Activated naive CD4-positive, alpha-beta T cell treated with anti-CD3 and anti-CD28 coated beads, Interleukin-2, amount 50 U/mL, for 72 hours (primary cell): ENCODE data around the gene ST6GALNAC4. TPM values are rescaled to one million over a fixed set of nuclear protein-coding genes. Genes with fewer than 3 reads are reported as not detected.
A peak's percentile ranks its signal among the peaks of the same experiment; 100 is the strongest.

ENCODE experiments used
- ATAC-seq, 2 donors: fragments of 150-1000 bp; cut with Tn5 transposase; 2 replicates each; pipeline ENCODE4 v1.10.0; 2021; ENCODE audit warnings: mild to moderate bottlenecking in 2 of 2, moderate library complexity in 2 of 2
- DNase-seq, 2 donors: peaks; one replicate each; pipeline ENCODE4 v3.0.0; 2021 to 2022; ENCODE audit warnings: low spot score in 2 of 2
- H3K27ac Mint-ChIP-seq, 2 donors: one replicate each; pipeline ENCODE4 v1.8.0; 2022; ENCODE audit warnings: mild to moderate bottlenecking in 2 of 2, mixed read lengths in 2 of 2
- H3K36me3 Mint-ChIP-seq, 2 donors: one replicate each; pipeline ENCODE4 v1.8.0; 2022; ENCODE audit warnings: mixed read lengths in 2 of 2
- H3K9me3 Mint-ChIP-seq, 2 donors: one replicate each; pipeline ENCODE4 v1.8.0; 2022; ENCODE audit warnings: mixed read lengths in 2 of 2
- total RNA-seq, 2 donors: library from RNA; stranded (reverse); gene quantifications; one replicate each; pipeline ENCODE4 v1.2.3, GENCODE V29; 2022

The ST6GALNAC4 gene
- total RNA-seq, 2 donors from 2014 or later, result 24.5 to 43.2 TPM

DNA sequence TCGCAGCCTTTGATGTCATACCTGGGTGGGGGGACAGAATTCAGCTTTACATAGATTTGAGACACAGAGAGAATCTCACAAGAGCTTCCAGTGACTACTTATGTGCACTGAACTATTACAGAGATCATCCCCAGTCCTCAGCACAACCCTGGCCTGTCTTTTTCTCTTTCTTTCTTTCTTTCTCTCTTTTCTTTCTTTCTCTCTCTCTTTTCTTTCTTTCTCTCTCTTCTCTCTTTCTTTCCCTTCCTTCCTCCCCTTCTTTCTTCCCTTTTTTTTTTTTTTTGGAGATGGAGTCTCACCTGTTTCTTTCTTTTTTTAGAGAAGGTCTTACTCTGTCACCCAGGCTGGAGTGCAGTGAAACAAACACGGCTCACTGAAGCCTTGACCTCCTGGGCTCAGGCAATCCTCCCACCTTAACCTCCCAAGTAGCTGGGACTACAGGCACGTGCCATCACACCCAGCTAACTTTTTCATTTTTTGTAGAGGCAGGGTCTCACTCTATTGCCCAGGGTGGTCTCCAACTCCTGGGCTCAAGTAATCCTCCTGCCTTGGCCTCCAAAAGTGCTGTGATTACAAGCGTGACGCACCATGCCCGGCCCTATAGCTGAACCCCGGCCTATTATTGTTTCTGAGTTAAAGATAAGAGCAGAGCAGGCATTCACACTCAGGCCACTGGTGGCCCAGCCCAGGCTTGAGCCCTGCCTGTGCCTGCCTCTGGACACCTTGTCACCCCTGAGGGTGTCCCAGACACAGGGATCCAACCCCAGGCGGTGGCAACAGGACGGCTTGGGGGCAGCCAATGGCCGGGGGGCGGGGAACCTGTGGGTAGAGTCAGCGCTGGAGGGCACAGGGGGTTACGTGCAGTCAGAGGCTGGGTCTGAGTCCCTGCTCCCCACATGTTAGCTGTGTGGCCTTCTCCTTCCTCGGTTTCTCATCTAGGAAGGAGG lies 9.4 kb upstream of the ST6GALNAC4 start:
- H3K27ac Mint-ChIP-seq, result peak overlapping the region in 1 of 2 donors; percentile 36
- ATAC-seq, result no peak

DNA sequence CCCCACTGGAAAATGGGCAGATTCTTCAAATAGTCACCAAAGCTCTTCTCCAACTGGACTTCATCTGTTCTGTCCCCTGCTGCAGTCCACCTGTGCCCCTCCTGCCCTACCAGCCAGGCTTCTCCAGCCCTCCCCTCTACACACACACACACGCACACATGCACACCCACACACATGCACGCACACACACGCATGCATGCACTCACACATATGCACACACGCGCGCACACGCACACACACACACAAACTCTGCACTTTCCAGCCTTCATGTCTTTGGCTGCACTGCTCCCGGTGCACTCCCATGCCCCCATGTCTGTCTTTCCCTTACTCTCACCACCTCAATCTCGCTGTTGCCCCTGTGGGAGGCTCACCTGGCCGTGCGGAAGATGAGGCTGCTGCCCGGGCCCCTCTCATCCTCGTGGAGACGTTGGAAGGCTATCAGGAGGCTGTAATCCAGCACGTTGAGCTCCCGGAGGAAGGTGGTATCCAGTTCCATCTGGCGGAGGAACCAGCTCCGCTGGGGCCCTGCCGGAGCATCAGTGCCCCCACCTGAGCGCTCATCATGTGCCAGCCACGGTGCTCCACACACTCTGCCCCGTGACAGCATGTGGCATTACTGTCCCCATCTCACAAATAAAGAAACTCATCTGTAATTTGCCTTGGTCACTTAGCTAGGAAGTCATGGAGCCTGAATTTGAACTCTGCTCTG lies 8.0 kb upstream of the ST6GALNAC4 start:
- no peak for ATAC-seq
- no peak for DNase-seq
- H3K36me3 Mint-ChIP-seq, result no peaks in the 10 kb centered on the region
- H3K27ac Mint-ChIP-seq, result no peak overlapping the region
- H3K9me3 Mint-ChIP-seq, result no peaks in the 10 kb centered on the region

More for the DNA sequence above, 9.4 kb upstream of the ST6GALNAC4 start:
- no peaks in the 10 kb centered on the region for H3K9me3 Mint-ChIP-seq
- DNase-seq, result no peak
- H3K36me3 Mint-ChIP-seq, result no peaks in the 10 kb centered on the region

DNA sequence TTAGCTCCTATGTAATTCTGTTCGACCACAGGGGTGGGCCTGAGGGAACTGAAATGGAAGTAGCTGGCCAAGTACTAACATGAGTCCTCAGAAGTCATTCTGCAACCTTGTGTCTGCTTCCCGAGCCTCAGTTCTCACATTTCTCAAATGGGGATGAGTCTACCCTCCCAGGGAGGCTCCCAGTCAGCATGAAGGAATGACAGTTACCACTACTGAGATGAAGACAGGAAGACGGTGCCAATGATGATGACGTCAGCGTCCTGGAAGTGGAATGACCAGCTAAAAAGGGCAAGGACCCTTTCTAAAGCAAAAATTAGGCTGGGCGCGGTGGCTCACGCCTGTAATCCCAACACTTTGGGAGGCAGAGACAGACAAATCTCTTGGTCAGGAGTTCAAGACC lies 6.9 kb upstream of the ST6GALNAC4 start:
- no peaks in the 10 kb centered on the region for H3K36me3 Mint-ChIP-seq
- no peak overlapping the region for H3K27ac Mint-ChIP-seq
- H3K9me3 Mint-ChIP-seq, result no peaks in the 10 kb centered on the region
- DNase-seq (no peak), ATAC-seq (no peak)

DNA sequence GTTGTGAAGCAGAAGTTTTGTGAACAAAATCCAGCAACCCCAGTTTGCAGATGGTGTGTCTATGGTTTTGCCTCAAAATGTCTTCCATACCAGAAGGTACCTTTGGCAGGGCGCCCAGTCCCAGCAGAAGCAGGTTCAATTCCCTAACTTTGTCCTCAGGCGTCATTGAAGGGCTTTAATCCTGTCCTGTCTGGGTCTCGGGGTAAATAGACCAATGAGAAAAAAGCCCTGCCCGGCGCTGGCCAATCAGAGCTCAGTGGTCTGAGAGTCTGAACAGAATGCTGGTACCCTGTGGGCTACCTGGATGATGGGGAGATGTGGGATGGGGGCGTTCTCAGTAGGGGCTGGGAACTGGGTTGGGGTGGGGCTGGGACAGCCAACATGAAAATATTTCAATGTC lies 6.2 kb upstream of the ST6GALNAC4 start:
- no peak overlapping the region for H3K27ac Mint-ChIP-seq
- H3K36me3 Mint-ChIP-seq, result no peaks in the 10 kb centered on the region
- no peak for ATAC-seq
- no peaks in the 10 kb centered on the region for H3K9me3 Mint-ChIP-seq
- DNase-seq, result no peak

DNA sequence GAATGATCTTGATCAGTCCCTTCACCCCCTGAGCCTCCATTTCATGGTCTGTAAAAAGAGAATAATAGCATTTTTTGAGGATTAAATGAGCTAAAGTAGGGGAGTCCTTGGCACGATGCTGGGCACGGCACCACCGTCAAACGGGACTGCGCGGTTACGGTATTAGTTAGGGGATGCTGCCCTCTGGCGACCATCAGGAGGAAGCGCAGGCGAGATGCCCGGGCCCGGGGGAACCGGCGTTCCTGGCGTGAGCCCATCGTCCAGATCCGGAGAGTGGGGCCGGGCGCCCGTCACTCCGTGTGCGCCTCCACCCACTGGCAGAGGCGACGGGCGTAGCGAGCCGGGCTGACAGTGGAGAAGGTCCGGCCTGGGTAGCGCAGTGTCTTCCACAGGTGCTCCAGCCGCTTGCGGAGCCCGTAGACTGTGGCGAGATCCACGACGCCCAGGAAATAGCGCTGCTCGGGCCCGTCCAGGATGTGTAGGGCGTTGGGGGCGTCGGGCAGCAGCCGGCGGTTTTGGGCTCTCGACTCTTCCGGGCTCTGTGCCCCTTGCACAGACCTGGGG lies 4.8 kb upstream of the ST6GALNAC4 start:
- Mint-ChIP-seq H3K27ac (peak overlapping the region in 1 of 2 donors; percentile 60), H3K9me3 (no peaks in the 10 kb centered on the region), H3K36me3 (no peaks in the 10 kb centered on the region)
- peak in 1 of 2 donors; percentile 89 for DNase-seq
- ATAC-seq, result peak; percentile 43 to 47

DNA sequence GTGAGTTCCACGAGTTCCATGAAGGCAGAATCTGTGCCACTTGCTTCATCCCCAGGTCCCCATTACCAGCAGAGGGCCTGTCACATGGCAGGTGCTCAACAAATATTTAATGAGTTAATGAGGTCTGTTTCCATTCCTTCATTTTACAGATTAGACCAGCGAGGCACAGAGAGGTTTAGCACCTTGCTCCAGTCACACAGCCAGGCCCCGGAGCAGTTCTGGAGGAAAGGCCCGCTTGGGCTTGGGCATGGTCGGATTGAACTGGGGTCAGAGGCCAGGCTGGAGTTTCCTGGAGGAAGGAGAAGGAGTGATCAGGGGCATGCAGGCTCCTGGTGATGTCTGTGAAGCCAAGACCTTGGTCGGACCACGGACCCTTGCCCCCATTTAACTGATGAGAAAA lies 4.0 kb upstream of the ST6GALNAC4 start:
- H3K9me3 Mint-ChIP-seq, result no peaks in the 10 kb centered on the region
- H3K36me3 Mint-ChIP-seq, result no peaks in the 10 kb centered on the region
- H3K27ac Mint-ChIP-seq, result peak overlapping the region; percentile 22 to 72
- ATAC-seq (no peak), DNase-seq (no peak)

DNA sequence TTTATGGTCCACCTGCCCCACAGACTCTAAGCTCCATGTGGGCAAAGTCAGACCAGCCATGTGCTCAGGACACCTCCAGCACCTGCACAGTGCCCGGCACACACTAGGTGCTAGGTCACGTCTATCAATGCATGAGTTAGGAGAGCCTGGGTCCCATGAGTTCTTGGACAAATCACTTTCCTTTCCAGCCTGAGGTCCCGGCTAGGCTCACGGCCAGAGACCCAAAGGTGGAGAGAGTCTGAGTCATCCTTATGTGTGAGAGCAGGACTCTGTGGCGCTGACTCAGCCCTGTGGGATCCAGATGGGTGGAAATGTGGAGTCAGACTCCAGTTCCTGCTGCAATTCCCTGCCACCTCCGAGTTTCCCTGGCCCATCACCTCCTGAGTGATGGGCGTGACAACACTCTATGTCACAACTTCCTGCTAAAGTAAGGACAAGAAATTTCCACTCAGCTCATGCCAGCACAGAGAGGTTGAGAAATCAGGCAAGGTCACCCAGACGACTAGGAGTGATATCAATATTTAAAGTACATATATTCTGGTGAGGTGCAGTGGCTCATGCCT lies 2.5 kb upstream of the ST6GALNAC4 start:
- Mint-ChIP-seq H3K36me3 (no peaks in the 10 kb centered on the region), H3K27ac (peak overlapping the region in 1 of 2 donors; percentile 42), H3K9me3 (no peaks in the 10 kb centered on the region)
- ATAC-seq, result peak in 1 of 2 donors; percentile 35
- no peak for DNase-seq

DNA sequence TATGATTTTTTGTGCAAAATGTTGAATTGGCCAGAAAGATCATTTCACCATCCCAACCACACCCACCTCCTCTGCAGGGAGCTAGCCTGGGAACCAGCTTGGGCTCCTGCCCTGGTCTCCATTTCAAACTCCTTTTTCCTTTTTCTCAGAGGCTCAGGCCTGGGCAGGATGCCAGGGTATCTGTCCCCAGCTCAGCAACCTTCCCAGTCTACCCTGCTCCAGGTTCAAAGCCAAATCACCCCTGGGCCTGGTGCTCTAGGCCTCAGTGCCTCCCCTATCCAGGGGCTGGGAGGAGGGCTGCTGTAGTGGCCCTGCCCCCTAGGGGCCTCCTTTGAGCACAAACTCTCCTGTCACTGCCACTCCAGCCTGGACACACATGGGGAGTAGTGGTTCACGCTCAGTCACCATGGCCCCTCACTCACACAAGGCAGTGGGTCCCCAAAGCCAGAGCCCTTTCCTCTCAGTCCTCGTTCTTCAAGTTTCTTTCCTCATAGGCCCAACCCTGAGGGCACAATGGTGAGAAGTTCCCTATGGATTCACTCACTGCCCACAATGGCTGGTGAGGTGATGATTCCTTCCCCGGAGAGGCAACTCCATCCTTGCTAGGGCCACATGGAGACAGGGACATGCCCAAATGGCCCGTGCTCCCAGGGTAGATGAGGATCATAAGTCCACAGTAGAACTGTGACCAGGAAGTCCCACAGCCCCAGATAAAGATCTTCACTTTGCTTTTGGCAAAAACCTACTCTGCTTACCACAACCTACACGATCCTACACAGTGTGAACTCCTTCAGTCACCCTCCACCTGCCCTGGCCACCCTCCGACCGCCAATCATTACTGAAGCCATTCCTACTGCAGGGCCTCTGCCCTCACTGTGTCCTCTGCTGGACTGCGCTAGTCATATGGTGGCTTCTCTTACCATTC lies 1.6 kb upstream of the ST6GALNAC4 start:
- no peak for ATAC-seq
- Mint-ChIP-seq H3K36me3 (no peaks in the 10 kb centered on the region), H3K9me3 (no peaks in the 10 kb centered on the region), H3K27ac (peak overlapping the region; percentile 42 to 68)
- no peak for DNase-seq

DNA sequence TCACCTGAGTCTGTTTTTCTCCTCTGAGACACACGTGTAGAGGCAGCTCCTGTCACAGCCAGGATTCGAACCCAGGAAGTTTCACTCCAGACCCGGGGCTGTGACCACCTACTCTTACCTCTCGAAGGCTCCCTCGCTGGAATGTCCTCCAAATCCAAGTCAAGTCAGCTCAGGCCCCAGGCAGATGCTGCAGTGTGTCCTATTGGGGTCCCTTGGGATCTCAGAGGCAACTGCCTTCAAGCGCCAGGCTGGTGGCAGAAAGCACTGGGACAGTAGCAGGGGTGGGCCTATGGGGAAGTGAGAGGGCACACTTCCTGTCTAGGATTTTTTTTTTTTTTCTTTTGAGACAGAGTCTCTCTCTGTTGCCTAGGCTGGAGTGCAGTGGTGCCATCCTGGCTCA lies 762 bp upstream of the ST6GALNAC4 start:
- Mint-ChIP-seq H3K9me3 (no peaks in the 10 kb centered on the region), H3K27ac (peak overlapping the region in 1 of 2 donors; percentile 57), H3K36me3 (no peaks in the 10 kb centered on the region)
- ATAC-seq (no peak), DNase-seq (no peak)

DNA sequence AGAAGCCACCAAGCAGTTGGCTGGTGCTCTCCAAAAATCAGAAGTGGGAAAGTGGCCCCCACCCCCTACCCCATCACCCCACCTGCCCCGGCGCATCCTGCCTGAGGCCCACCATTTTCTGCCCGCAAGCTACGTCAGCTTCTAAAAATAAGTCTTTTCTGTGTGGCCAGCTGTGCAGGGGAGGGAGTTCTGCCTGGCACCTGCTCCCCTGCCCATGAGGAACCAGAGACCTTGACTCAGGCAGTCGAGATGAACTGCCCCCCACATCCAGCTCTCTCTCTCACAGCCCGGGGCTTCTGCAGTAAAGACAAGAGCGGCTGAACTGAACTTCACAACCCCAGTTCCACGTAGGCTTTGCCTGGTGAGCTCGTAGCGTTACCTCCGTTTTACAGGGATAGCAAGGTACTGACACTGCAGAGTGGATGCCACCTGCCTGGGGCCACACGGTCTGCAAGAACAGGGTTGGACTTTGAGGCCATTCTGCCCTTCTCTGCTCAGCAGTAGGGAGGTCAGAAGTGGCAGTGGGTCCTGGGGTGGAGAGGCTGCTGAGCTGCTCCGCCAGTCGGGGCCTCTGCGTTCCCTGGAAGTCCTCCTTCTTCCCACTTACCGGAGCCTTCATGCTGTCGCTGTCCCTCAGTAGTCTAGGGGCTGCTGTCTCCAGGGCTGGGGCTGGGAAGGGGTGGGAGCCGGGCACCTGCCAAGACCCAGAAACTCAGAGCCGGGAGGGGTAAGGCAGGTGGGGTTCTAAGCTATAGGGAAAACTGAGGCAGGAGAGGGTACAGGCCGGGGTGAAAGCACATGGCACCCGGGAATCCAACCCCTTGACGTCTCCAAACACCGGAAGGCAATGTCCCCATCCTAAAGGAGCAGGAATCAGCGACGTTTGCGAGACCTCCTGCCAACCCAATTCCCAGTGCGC lies 781 bp downstream of the ST6GALNAC4 start:
- H3K9me3 Mint-ChIP-seq, result no peaks in the 10 kb centered on the region
- DNase-seq, result no peak
- ATAC-seq, result peak in 1 of 2 donors; percentile 0

DNA sequence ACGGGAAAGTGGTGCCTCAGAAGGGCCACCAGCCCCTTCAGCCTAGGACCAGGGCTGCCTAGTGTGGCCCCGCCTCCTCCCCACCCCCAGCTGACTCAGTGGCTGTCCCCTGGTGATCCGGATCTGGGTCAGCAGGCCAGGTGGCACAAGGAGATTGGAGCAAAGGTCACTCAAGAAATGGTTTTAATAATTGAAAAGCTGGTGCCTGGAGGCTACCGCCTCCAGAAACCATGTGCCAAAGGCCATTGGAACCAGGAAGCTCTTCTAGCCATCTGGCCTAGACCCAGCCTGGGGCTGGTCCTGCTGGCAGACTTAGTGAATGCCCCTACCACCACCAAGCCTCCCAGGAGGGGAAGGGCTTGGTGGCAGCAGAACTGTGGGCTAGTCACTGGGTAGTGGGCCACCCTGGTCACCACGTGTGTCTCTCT lies 1.5 kb downstream of the ST6GALNAC4 start:
- no peaks in the 10 kb centered on the region for H3K9me3 Mint-ChIP-seq
- ATAC-seq, result no peak
- peak overlapping the region; percentile 36 to 57 for H3K27ac Mint-ChIP-seq
- no peaks in the 10 kb centered on the region for H3K36me3 Mint-ChIP-seq
- no peak for DNase-seq

More for the DNA sequence above, 781 bp downstream of the ST6GALNAC4 start:
- Mint-ChIP-seq H3K27ac (peak overlapping the region; percentile 57 to 82), H3K36me3 (no peaks in the 10 kb centered on the region)

DNA sequence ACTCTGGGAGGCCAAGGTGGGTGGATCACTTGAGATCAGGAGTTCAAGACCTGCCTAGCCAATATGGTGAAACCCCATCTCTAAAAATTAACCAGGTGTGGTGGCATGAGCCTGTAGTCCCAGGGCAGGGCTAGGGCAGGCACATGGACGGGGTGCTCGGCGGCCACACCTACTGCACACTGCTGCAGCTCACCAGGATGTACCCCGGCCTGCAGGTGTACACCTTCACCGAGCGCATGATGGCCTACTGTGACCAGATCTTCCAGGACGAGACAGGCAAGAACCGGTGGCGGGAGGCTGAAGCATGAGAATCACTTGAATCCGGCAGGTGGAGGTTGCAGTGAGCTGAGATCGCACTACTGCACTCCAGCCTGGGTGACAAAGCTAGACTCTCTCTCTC lies 3.2 kb downstream of the ST6GALNAC4 start:
- no peaks in the 10 kb centered on the region for H3K36me3 Mint-ChIP-seq
- DNase-seq, result no peak
- ATAC-seq, result no peak
- peak overlapping the region in 1 of 2 donors; percentile 88 for H3K27ac Mint-ChIP-seq
- no peaks in the 10 kb centered on the region for H3K9me3 Mint-ChIP-seq

DNA sequence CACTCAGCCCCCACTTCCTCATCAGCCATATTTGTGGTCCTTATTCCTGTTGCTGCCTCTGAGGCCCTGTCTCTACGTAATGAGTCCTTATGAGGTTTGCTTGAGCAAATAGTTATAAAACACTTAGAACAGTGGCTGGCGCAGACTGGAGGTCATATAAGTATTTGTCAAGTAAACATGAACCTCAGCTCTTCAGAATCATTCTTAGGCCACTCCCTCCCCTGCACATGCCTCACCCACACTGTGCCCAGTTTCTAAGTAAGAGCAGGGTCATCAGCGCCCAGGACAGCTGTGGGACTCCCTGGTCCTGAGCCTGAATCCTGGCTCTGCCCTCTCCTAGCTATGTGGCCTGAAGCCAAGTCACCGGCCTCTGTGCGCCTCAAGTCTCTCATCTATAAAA lies 4.0 kb downstream of the ST6GALNAC4 start:
- ATAC-seq, result no peak
- no peak for DNase-seq
- H3K9me3 Mint-ChIP-seq, result no peaks in the 10 kb centered on the region
- no peaks in the 10 kb centered on the region for H3K36me3 Mint-ChIP-seq
- H3K27ac Mint-ChIP-seq, result peak overlapping the region; percentile 56 to 74

DNA sequence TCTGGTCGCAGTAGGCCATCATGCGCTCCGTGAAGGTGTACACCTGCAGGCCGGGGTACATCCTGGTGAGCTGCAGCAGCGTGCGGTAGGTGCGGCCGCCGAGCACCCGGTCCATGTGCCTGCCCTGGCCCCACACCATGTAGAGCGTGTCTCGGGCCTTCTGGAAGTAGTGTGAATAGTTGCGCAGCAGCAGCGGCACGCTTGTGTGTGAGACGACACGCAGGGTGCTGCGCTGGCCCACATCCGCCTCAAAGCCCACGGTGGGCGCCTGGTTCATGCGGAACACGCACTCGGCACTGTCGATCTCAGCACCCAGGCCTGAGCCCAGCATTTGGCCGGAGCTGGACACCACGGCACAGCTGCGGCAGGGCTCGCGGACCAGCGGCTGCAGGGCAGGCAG lies 4.5 kb downstream of the ST6GALNAC4 start:
- ATAC-seq, result no peak
- H3K27ac Mint-ChIP-seq, result peak overlapping the region; percentile 75 to 79
- no peaks in the 10 kb centered on the region for H3K9me3 Mint-ChIP-seq

DNA sequence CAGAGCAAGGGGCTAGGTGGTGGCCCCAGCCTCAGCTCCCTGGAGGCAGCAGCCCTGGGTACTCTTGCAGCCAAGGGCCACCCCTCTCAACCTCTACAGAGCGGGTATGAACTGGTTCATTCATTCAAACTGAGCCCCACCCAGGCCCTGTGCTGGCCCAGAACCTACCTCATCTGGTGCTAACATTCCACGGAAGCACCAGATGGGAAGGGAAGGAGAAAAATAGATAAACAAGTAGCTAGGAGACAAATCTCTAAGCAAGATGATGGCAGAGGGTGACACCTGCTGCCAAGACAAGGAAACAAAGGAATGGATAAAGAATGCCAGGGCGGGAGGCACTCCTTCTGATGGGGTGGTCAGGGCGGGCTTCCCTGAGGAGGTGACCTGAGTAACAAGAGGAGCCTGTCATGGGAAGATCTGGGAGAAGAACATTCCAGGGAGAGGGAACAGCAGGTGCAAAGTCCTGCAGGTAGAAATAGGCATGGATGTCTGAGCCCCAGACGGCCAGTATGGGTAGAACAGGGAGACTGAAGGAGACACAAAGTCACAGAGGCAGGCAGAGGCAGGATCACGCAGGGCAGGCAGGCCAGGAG lies 6.1 kb downstream of the ST6GALNAC4 start:
- Mint-ChIP-seq H3K27ac (peak overlapping the region; percentile 75 to 84), H3K36me3 (no peaks in the 10 kb centered on the region), H3K9me3 (no peaks in the 10 kb centered on the region)
- DNase-seq, result no peak
- ATAC-seq, result no peak

More for the DNA sequence above, 4.5 kb downstream of the ST6GALNAC4 start:
- no peak for DNase-seq
- no peaks in the 10 kb centered on the region for H3K36me3 Mint-ChIP-seq
